Muscle of leg (tissue), 11 donors: ENCODE results near the gene SLIT3. TPM values are rescaled to one million over a fixed set of nuclear protein-coding genes. Genes with fewer than 3 reads are reported as not detected.

ENCODE experiments used
- DNase-seq: peaks from one replicate; pipeline ENCODE4 v3.0.0; 2013
- H3K27ac ChIP-seq: one replicate; pipeline ENCODE4 v1.5.1; 2013; ENCODE audit warnings: mild to moderate bottlenecking, low read length, control low read depth
- H3K27me3 ChIP-seq: one replicate; pipeline ENCODE4 v1.6.1; 2013; ENCODE audit warnings: low read length; ENCODE audit not compliant: control insufficient read depth, insufficient read depth
- H3K36me3 ChIP-seq: one replicate; pipeline ENCODE4 v1.6.1; 2013; ENCODE audit warnings: low read length; ENCODE audit not compliant: control insufficient read depth, insufficient read depth
- H3K4me1 ChIP-seq: one replicate; pipeline ENCODE4 v1.6.1; 2013; ENCODE audit warnings: low read length; ENCODE audit not compliant: control insufficient read depth, insufficient read depth
- H3K4me3 ChIP-seq: one replicate; pipeline ENCODE4 v1.5.1; 2013; ENCODE audit warnings: low read length, control low read depth
- H3K9me3 ChIP-seq: replicated peaks from 2 replicates; pipeline ENCODE4 v1.6.1; 2013; ENCODE audit warnings: low read depth, low read length; ENCODE audit not compliant: control insufficient read depth
- WGBS: methylation state at CpG from one replicate; pipeline ENCODE4 v1.1.5; 2013; ENCODE audit warnings: missing lambda C conversion rate; ENCODE audit not compliant: insufficient coverage; 5-methylcytosine and 5-hydroxymethylcytosine counted together
- polyA plus RNA-seq, 8 donors: library from polyadenylated mRNA; unstranded; fragments of 120-200 nt; gene quantifications; one replicate each; pipeline versions ENCODE4 v1.2.1 to v1.2.3, GENCODE V29; 2013; ENCODE audit warnings: inconsistent platforms in 1 of 8, low replicate concordance in 1 of 8; ENCODE audit not compliant: insufficient read length in 8 of 8, insufficient read depth in 1 of 8
- total RNA-seq: library from RNA; stranded (reverse); fragments of 120-200 nt; gene quantifications from one replicate; pipeline ENCODE4 v1.2.4, GENCODE V29; 2013

Gene SLIT3
- total and polyA plus RNA-seq, 9 donors, result 5.2 to 36.4 (median 12.2) TPM

GRCh38 chr5:168844016-168844921, 456.7 kb downstream of the SLIT3 start:
- DNase-seq, result no peak
- Histone ChIP-seq H3K4me3 (no peak overlapping the region), H3K9me3 (no peaks in the 10 kb centered on the region), H3K36me3 (no peaks in the 10 kb centered on the region), H3K27ac (no peak overlapping the region), H3K4me1 (no peaks in the 10 kb centered on the region), H3K27me3 (peaks cover 25% of the 10 kb centered on the region)
- 27% methylated on average over 10 of the region's 25 CpGs for WGBS

- H3K4me1 ChIP-seq, result no peaks in the 10 kb centered on the region
- H3K9me3 ChIP-seq, result no peaks in the 10 kb centered on the region
- no peak overlapping the region for H3K4me3 ChIP-seq
- peaks cover 25% of the 10 kb centered on the region for H3K27me3 ChIP-seq
- H3K36me3 ChIP-seq, result no peaks in the 10 kb centered on the region
- WGBS, result 86% methylated on average over 4 of the region's 7 CpGs
- no peak overlapping the region for H3K27ac ChIP-seq
- no peak for DNase-seq
Measured at GRCh38 chr5:168843277-168844015, 457.5 kb downstream of the SLIT3 start.

- no peaks in the 10 kb centered on the region for H3K4me1 ChIP-seq
- no peak for DNase-seq
- H3K27ac ChIP-seq, result no peak overlapping the region
- no CpG with 5 or more reads among the region's 9 CpGs for WGBS
- no peaks in the 10 kb centered on the region for H3K36me3 ChIP-seq
- no peaks in the 10 kb centered on the region for H3K9me3 ChIP-seq
- peaks cover 21% of the 10 kb centered on the region for H3K27me3 ChIP-seq
- H3K4me3 ChIP-seq, result no peak overlapping the region
Measured at GRCh38 chr5:168842571-168843205, 458.3 kb downstream of the SLIT3 start.

GRCh38 chr5:168837852-168838251, 463.1 kb downstream of the SLIT3 start:
- peaks cover 8% of the 10 kb centered on the region for H3K27me3 ChIP-seq
- DNase-seq, result no peak
- no peaks in the 10 kb centered on the region for H3K4me1 ChIP-seq
- no peaks in the 10 kb centered on the region for H3K36me3 ChIP-seq
- H3K9me3 ChIP-seq, result no peaks in the 10 kb centered on the region
- 58% methylated on average over 2 of the region's 3 CpGs for WGBS
- no peak overlapping the region for H3K4me3 ChIP-seq
- no peak overlapping the region for H3K27ac ChIP-seq

- Histone ChIP-seq H3K4me1 (no peaks in the 10 kb centered on the region), H3K27ac (no peak overlapping the region), H3K36me3 (no peaks in the 10 kb centered on the region), H3K27me3 (peaks cover 2% of the 10 kb centered on the region), H3K4me3 (no peak overlapping the region), H3K9me3 (no peaks in the 10 kb centered on the region)
- no peak for DNase-seq
- no CpG with 5 or more reads among the region's 7 CpGs for WGBS
Measured at GRCh38 chr5:168836603-168837231, 464.2 kb downstream of the SLIT3 start.

- Histone ChIP-seq H3K9me3 (no peaks in the 10 kb centered on the region), H3K4me3 (no peak overlapping the region), H3K36me3 (no peaks in the 10 kb centered on the region), H3K27me3 (peaks cover 2% of the 10 kb centered on the region), H3K4me1 (no peaks in the 10 kb centered on the region), H3K27ac (no peak overlapping the region)
- 58% methylated on average over 4 of the region's 4 CpGs for WGBS
- DNase-seq, result no peak
Measured at GRCh38 chr5:168833936-168834335, 467.0 kb downstream of the SLIT3 start.

GRCh38 chr5:168833383-168833782, 467.6 kb downstream of the SLIT3 start:
- no peak for DNase-seq
- Histone ChIP-seq H3K27ac (no peak overlapping the region), H3K9me3 (no peaks in the 10 kb centered on the region), H3K27me3 (peaks cover 2% of the 10 kb centered on the region), H3K4me3 (no peak overlapping the region), H3K4me1 (no peaks in the 10 kb centered on the region), H3K36me3 (no peaks in the 10 kb centered on the region)
- WGBS, result 17% methylated on average over 1 of the region's 3 CpGs

- H3K27ac ChIP-seq, result no peak overlapping the region
- H3K36me3 ChIP-seq, result no peaks in the 10 kb centered on the region
- DNase-seq, result no peak
- H3K4me1 ChIP-seq, result no peaks in the 10 kb centered on the region
- no peak overlapping the region for H3K4me3 ChIP-seq
- H3K9me3 ChIP-seq, result no peaks in the 10 kb centered on the region
- peaks cover 2% of the 10 kb centered on the region for H3K27me3 ChIP-seq
- WGBS, result 88% methylated on average over 4 of the region's 6 CpGs
Measured at GRCh38 chr5:168832308-168832707, 468.6 kb downstream of the SLIT3 start.

- no peaks in the 10 kb centered on the region for H3K9me3 ChIP-seq
- no peak overlapping the region for H3K4me3 ChIP-seq
- H3K27me3 ChIP-seq, result peaks cover 2% of the 10 kb centered on the region
- no peak overlapping the region for H3K27ac ChIP-seq
- WGBS, result 47% methylated on average over 2 of the region's 7 CpGs
- no peaks in the 10 kb centered on the region for H3K4me1 ChIP-seq
- H3K36me3 ChIP-seq, result no peaks in the 10 kb centered on the region
- no peak for DNase-seq
Measured at GRCh38 chr5:168831383-168831782, 469.6 kb downstream of the SLIT3 start.

- DNase-seq, result no peak
Measured at GRCh38 chr5:168830833-168831232, 470.1 kb downstream of the SLIT3 start.

More at GRCh38 chr5:168830833-168831232, 470.1 kb downstream of the SLIT3 start:
- WGBS, result 51% methylated on average over 3 of the region's 3 CpGs
- Histone ChIP-seq H3K36me3 (no peaks in the 10 kb centered on the region), H3K27me3 (no peaks in the 10 kb centered on the region), H3K4me1 (no peaks in the 10 kb centered on the region), H3K27ac (no peak overlapping the region), H3K9me3 (no peaks in the 10 kb centered on the region), H3K4me3 (no peak overlapping the region)
